DND-41 (cell line): Measurements from ENCODE around the gene SETBP1.

Experiments used
- ATAC-seq: fragments of 200-7000 bp; cut with Tn5 transposase; 3 replicates; pipeline ENCODE4 v1.9.1; 2021; ENCODE audit warnings: low read depth; ENCODE audit not compliant: insufficient read depth
- DNase-seq: peaks from one replicate; pipeline ENCODE4 v3.0.0-alpha.2; 2020
- H2AFZ ChIP-seq: 2 replicates; pipeline ENCODE4 v1.6.0; 2012; ENCODE audit warnings: low read depth, low read length
- H3K27ac ChIP-seq: 2 replicates; pipeline ENCODE4 v1.5.1; 2012; ENCODE audit warnings: low read length, inconsistent platforms
- H3K27me3 ChIP-seq: fragments of 200-600 bp; sonication (generic); 2 replicates; pipeline ENCODE4 v1.6.0; 2012; ENCODE audit warnings: low read length, mild to moderate bottlenecking, inconsistent platforms; ENCODE audit not compliant: insufficient read depth, poor library complexity
- H3K36me3 ChIP-seq: 2 replicates; pipeline ENCODE4 v1.5.1; 2012; ENCODE audit warnings: low read length, inconsistent platforms; ENCODE audit not compliant: insufficient read depth
- H3K4me1 ChIP-seq: 2 replicates; pipeline ENCODE4 v1.5.1; 2012; ENCODE audit warnings: mild to moderate bottlenecking, low read length; ENCODE audit not compliant: insufficient read depth
- H3K4me2 ChIP-seq: 2 replicates; pipeline ENCODE4 v1.6.0; 2012; ENCODE audit warnings: mild to moderate bottlenecking, moderate library complexity, low read length, inconsistent platforms; ENCODE audit not compliant: insufficient read depth
- H3K4me3 ChIP-seq, 2 experiments: fragments of 200-600 bp in 1 of 2; shearing (Covaris generic) in 1 of 2; 2 replicates each; pipeline ENCODE4 v1.5.1; 2012 to 2016; ENCODE audit warnings: inconsistent platforms in 2 of 2, low read length in 2 of 2, mild to moderate bottlenecking in 2 of 2, low read depth in 1 of 2, moderate library complexity in 1 of 2
- H3K79me2 ChIP-seq: 2 replicates; pipeline ENCODE4 v1.6.0; 2012; ENCODE audit warnings: low read length, inconsistent platforms; ENCODE audit not compliant: insufficient read depth
- H3K9ac ChIP-seq: 2 replicates; pipeline ENCODE4 v1.6.0; 2012; ENCODE audit warnings: low read depth, mild to moderate bottlenecking, inconsistent platforms, low read length, moderate library complexity
- H3K9me3 ChIP-seq: 2 replicates; pipeline ENCODE4 v1.5.1; 2012; ENCODE audit warnings: low read length, moderate library complexity, mild to moderate bottlenecking, inconsistent platforms; ENCODE audit not compliant: insufficient read depth, severe bottlenecking
- H4K20me1 ChIP-seq: 2 replicates; pipeline ENCODE4 v1.6.0; 2012; ENCODE audit warnings: low read length; ENCODE audit not compliant: insufficient read depth
- CTCF ChIP-seq: IDR thresholded peaks from 2 replicates; pipeline ENCODE4 v1.5.1; 2012; ENCODE audit warnings: borderline replicate concordance, low read length, moderate library complexity, mild to moderate bottlenecking; ENCODE audit not compliant: poor library complexity, severe bottlenecking; ENCODE audit errors: extremely low read depth
- EZH2 ChIP-seq: IDR thresholded peaks from 3 replicates; pipeline ENCODE4 v1.6.1; 2012; ENCODE audit warnings: borderline replicate concordance, low read depth, mild to moderate bottlenecking, moderate library complexity, low read length, inconsistent platforms; ENCODE audit not compliant: severe bottlenecking

Gene SETBP1

GRCh38 chr18:44924785-44925499 is 244.3 kb downstream of the SETBP1 start:
- H3K79me2 ChIP-seq = no peaks in the 10 kb centered on the region
- H3K9ac ChIP-seq = no peak overlapping the region
- no peaks in the 10 kb centered on the region for H3K36me3 ChIP-seq
- TF ChIP-seq CTCF (no peak), EZH2 (no peak)
- H2AFZ ChIP-seq = no peak overlapping the region
- no peak overlapping the region for H3K27ac ChIP-seq
- H3K4me3 ChIP-seq = no peak overlapping the region
- DNase-seq (no peak), ATAC-seq (no peak)
- H4K20me1 ChIP-seq = no peaks in the 10 kb centered on the region
- H3K4me2 ChIP-seq = no peak overlapping the region
- no peaks in the 10 kb centered on the region for H3K4me1 ChIP-seq
- H3K9me3 ChIP-seq = no peaks in the 10 kb centered on the region
- no peaks in the 10 kb centered on the region for H3K27me3 ChIP-seq

- H3K4me3 ChIP-seq = no peak overlapping the region
- no peak for DNase-seq
- no peaks in the 10 kb centered on the region for H3K27me3 ChIP-seq
- H3K4me1 ChIP-seq = no peaks in the 10 kb centered on the region
- H2AFZ ChIP-seq = no peak overlapping the region
- H3K36me3 ChIP-seq = no peaks in the 10 kb centered on the region
- H3K9me3 ChIP-seq = no peaks in the 10 kb centered on the region
- no peak overlapping the region for H3K9ac ChIP-seq
- TF ChIP-seq CTCF = no peak
- no peak for TF ChIP-seq EZH2
- no peak overlapping the region for H3K27ac ChIP-seq
- ATAC-seq = no peak
- H3K79me2 ChIP-seq = no peaks in the 10 kb centered on the region
- no peak overlapping the region for H3K4me2 ChIP-seq
- H4K20me1 ChIP-seq = no peaks in the 10 kb centered on the region
Measured at GRCh38 chr18:44927127-44927849, 246.6 kb downstream of the SETBP1 start.

- H3K9me3 ChIP-seq = peaks cover 7% of the 10 kb centered on the region
- no peak for ATAC-seq
- TF ChIP-seq CTCF (no peak), EZH2 (no peak)
- H3K27me3 ChIP-seq = no peaks in the 10 kb centered on the region
- H3K4me2 ChIP-seq = no peak overlapping the region
- no peaks in the 10 kb centered on the region for H3K79me2 ChIP-seq
- H3K9ac ChIP-seq = no peak overlapping the region
- H3K36me3 ChIP-seq = no peaks in the 10 kb centered on the region
- peaks cover 2% of the 10 kb centered on the region; the same call in 1 of the 2 replicates for H3K4me1 ChIP-seq
- no peak overlapping the region for H3K4me3 ChIP-seq
- H4K20me1 ChIP-seq = no peaks in the 10 kb centered on the region
- no peak for DNase-seq
- H2AFZ ChIP-seq = no peak overlapping the region
- no peak overlapping the region for H3K27ac ChIP-seq
Measured at GRCh38 chr18:44934901-44935300, 254.2 kb downstream of the SETBP1 start.
